Thyroid gland (tissue), 4 donors: ENCODE data around the gene MPST. TPM values are rescaled to one million over a fixed set of nuclear protein-coding genes. Genes with fewer than 3 reads are reported as not detected.

Experiments
- DNase-seq, 2 donors: peaks; one replicate each; pipeline ENCODE4 v3.0.0-alpha.2; 2019
- H3K27ac ChIP-seq, 3 donors: fragments of 200-600 bp; sonication (generic); 1 replicate in 2 of 3; 2 replicates in 1 of 3; pipeline ENCODE4 v1.5.1; 2016 to 2019; ENCODE audit warnings: mild to moderate bottlenecking in 1 of 3, moderate library complexity in 1 of 3
- H3K27me3 ChIP-seq: fragments of 200-600 bp; sonication (generic); one replicate; pipeline ENCODE4 v1.5.1; 2019
- H3K36me3 ChIP-seq, 2 donors: fragments of 200-600 bp; sonication (generic); one replicate each; pipeline ENCODE4 v1.5.1; 2016 to 2019
- H3K4me1 ChIP-seq, 2 donors: fragments of 200-600 bp; sonication (generic); one replicate each; pipeline ENCODE4 v1.5.1; 2017 to 2019
- H3K4me3 ChIP-seq, 3 donors: fragments of 200-600 bp; sonication (generic); replicated peaks in 1 of 3; 1 replicate in 2 of 3; 2 replicates in 1 of 3; pipeline ENCODE4 v1.5.1; 2016; ENCODE audit warnings: mild to moderate bottlenecking in 1 of 3
- H3K9me3 ChIP-seq: fragments of 200-600 bp; sonication (generic); one replicate; pipeline ENCODE4 v1.5.1; 2017
- CTCF ChIP-seq, 6 experiments: fragments of 200-600 bp in 3 of 6; fragments of 450-650 bp in 3 of 6; sonication (generic) in 3 of 6; IDR thresholded peaks; one replicate each; pipeline ENCODE4 v1.5.1; 2016 to 2019; ENCODE audit warnings: antibody characterized with exemption in 6 of 6, mild to moderate bottlenecking in 2 of 6, inconsistent platforms in 1 of 6, moderate library complexity in 1 of 6
- POLR2A ChIP-seq, 2 donors: fragments of 450-650 bp; IDR thresholded peaks; one replicate each; pipeline ENCODE4 v1.6.1; 2017; ENCODE audit warnings: antibody characterized with exemption in 2 of 2, mild to moderate bottlenecking in 2 of 2, moderate library complexity in 1 of 2
- WGBS, 2 donors: methylation state at CpG; one replicate each; pipeline ENCODE4 v1.1.5; 2017; 5-methylcytosine and 5-hydroxymethylcytosine counted together
- intact Hi-C: fragments of 100-400 bp; cut with DNase I; formaldehyde crosslinking; loops from one replicate; pipeline ENCODE4 v1.15.1; 2023
- total RNA-seq, 4 donors: library from RNA; depleted of rRNA; stranded (reverse); fragments of >200 nt; gene quantifications; one replicate each; pipeline ENCODE4 v1.2.3, GENCODE V29; 2016

Gene MPST
- total RNA-seq, 4 donors from 2014 or later = 67.7 to 102 (median 93.6) TPM

- no peak overlapping the region for H3K27ac ChIP-seq
- 66 to 87% methylated on average over 2 to 3 of the region's 9 CpGs for WGBS, 2 donors
- no peak overlapping the region for H3K4me3 ChIP-seq
- H3K4me1 ChIP-seq = no peaks in the 10 kb centered on the region
- no peak for DNase-seq
- H3K9me3 ChIP-seq = no peaks in the 10 kb centered on the region
- no peaks in the 10 kb centered on the region for H3K36me3 ChIP-seq
- no peak for TF ChIP-seq CTCF (IDR thresholded peaks at IDR 0.05)
- intact Hi-C loops = loop anchor here (10.0 kb wide), 1 partner anchor 275 kb away; no protein-coding TSS in a partner anchor
- H3K27me3 ChIP-seq = no peaks in the 10 kb centered on the region
Measured at GRCh38 chr22:37059876-37060449, 40.4 kb downstream of the MPST start.

- TF ChIP-seq POLR2A (IDR thresholded peaks at IDR 0.05) (no peak), CTCF (IDR thresholded peaks at IDR 0.05) (no peak)
- WGBS, 2 donors = 88 to 90% methylated on average over 28 of the region's 28 CpGs
- no peak for DNase-seq
- Histone ChIP-seq H3K27me3 (no peaks in the 10 kb centered on the region), H3K4me3 (no peak overlapping the region), H3K36me3 (no peaks in the 10 kb centered on the region), H3K4me1 (no peaks in the 10 kb centered on the region), H3K27ac (no peak overlapping the region), H3K9me3 (no peaks in the 10 kb centered on the region)
- intact Hi-C loops = no loop called here
Measured at GRCh38 chr22:37060801-37061610, 41.5 kb downstream of the MPST start.

DNA sequence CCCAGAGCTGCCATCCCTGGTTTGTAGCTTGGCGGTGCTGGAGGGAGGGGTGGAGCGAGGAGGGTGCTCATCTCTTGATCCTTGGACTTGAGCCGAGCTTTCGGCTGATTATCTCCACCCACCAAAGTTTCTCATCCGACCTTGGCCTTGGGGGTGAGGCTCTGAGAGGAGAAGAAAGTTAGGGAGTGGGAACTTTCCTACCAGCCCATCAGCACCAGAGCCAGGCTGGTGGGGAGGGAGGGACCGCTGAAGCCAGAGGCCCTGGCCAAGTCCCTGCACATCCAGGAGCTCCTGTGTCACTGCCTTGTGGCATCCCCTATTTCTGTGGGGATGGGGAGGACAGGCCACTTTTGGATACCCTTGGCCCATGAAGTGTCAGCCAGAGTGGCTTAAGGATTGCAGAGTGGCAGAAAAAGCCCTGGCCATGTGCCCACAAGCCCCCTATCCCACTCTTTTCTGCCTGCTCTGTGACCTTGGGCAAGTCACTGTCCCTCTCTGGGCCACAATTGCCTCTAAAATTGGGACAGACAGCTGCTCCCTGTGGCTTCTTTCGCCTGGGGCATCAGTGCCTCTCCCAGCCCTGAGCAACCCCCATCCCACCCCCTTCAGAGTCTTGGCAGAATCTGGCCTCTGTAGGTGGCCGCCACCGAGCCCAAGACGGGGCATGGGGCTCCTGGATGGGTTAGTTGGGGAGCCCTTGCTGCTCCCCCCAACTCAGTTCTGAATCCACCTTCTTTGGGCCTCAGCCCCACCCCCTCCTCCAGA is 42.3 kb downstream of the MPST start:
- WGBS, 2 donors = 87 to 91% methylated on average over 10 of the region's 10 CpGs
- Histone ChIP-seq H3K27me3 (no peaks in the 10 kb centered on the region), H3K36me3 (no peaks in the 10 kb centered on the region), H3K27ac (no peak overlapping the region), H3K4me1 (no peaks in the 10 kb centered on the region), H3K4me3 (no peak overlapping the region), H3K9me3 (no peaks in the 10 kb centered on the region)
- TF ChIP-seq POLR2A (IDR thresholded peaks at IDR 0.05) (no peak), CTCF (IDR thresholded peaks at IDR 0.05) (no peak)
- intact Hi-C loops = no loop called here
- DNase-seq = no peak

DNA sequence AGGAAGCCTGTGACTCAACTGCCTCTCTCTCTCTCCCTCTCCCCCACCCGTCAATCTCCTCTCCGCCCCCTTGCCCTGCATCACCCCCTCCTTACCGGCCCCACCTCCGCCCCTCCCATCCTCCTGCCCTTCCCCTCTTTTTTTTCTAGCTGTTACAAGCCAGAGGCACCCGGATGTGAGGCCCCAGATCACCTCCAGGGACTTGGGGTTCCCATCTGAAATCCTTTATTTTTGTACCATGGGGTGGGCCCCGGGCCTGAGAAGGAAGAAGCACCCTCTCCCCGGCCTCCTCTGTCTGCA is 42.8 kb downstream of the MPST start:
- Histone ChIP-seq H3K4me1 (no peaks in the 10 kb centered on the region), H3K27ac (no peak overlapping the region), H3K27me3 (no peaks in the 10 kb centered on the region), H3K9me3 (no peaks in the 10 kb centered on the region), H3K4me3 (no peak overlapping the region), H3K36me3 (no peaks in the 10 kb centered on the region)
- WGBS, 2 donors = 66 to 79% methylated on average over 5 to 7 of the region's 7 CpGs
- TF ChIP-seq CTCF (IDR thresholded peaks at IDR 0.05) (no peak), POLR2A (IDR thresholded peaks at IDR 0.05) (no peak)
- DNase-seq = no peak
- intact Hi-C loops = no loop called here
